ENCODE measurements around the gene LAMP2.

DNA sequence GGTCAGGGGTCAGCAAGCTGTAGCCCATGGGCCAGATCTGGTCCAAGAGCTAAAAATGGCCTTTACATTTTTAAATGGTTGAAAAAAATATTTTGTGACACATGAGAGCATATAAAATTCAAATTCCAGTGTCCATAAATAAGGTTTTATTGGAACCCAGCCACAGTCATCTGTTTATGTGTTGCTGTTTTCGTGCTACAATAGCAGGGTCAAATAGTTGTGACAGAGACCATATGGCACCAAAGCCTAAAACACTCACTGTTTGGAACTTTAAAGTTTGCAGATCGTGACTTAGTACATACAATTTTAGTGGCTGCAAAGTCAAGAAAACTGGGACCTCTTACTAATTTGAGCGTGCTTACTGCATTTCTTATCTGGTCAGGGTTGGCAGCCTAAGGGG is 29.2 kb downstream of the LAMP2 start:
- TF ChIP-seq, protein P1, sequence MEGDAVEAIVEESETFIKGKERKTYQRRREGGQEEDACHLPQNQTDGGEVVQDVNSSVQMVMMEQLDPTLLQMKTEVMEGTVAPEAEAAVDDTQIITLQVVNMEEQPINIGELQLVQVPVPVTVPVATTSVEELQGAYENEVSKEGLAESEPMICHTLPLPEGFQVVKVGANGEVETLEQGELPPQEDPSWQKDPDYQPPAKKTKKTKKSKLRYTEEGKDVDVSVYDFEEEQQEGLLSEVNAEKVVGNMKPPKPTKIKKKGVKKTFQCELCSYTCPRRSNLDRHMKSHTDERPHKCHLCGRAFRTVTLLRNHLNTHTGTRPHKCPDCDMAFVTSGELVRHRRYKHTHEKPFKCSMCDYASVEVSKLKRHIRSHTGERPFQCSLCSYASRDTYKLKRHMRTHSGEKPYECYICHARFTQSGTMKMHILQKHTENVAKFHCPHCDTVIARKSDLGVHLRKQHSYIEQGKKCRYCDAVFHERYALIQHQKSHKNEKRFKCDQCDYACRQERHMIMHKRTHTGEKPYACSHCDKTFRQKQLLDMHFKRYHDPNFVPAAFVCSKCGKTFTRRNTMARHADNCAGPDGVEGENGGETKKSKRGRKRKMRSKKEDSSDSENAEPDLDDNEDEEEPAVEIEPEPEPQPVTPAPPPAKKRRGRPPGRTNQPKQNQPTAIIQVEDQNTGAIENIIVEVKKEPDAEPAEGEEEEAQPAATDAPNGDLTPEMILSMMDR (IDR thresholded peaks at IDR 0.05; ENCODE audit: low read depth, low read length): no peak
- no peak for TF ChIP-seq POLR2A (IDR thresholded peaks at IDR 0.05; ENCODE audit: extremely low read depth, insufficient read length)

All from NB4 (cell line).